T-helper 17 cell (primary cell): Measurements from ENCODE around the gene STT3B. TPM values are rescaled to one million over a fixed set of nuclear protein-coding genes. Genes with fewer than 3 reads are reported as not detected.

Source experiments
- ATAC-seq: fragments of 150-1000 bp; cut with Tn5 transposase; 2 replicates; pipeline ENCODE4 v1.10.0; 2021; ENCODE audit warnings: mild to moderate bottlenecking, moderate library complexity
- DNase-seq, 3 donors: peaks; one replicate each; pipeline versions ENCODE4 v3.0.0 to v3.0.0-alpha.2; 2020 to 2021
- H3K9me3 ChIP-seq: one replicate; pipeline ENCODE4 v1.7.0; 2013; ENCODE audit warnings: low read length, mild to moderate bottlenecking; ENCODE audit not compliant: control insufficient read depth, poor library complexity, severe bottlenecking
- H3K27ac Mint-ChIP-seq: one replicate; pipeline ENCODE4 v1.8.0; 2022; ENCODE audit warnings: mild to moderate bottlenecking, moderate library complexity, mixed read lengths
- H3K27me3 Mint-ChIP-seq: one replicate; pipeline ENCODE4 v1.8.0; 2022; ENCODE audit warnings: mixed read lengths
- H3K36me3 Mint-ChIP-seq: one replicate; pipeline ENCODE4 v1.8.0; 2022; ENCODE audit warnings: low read depth, mixed read lengths
- H3K4me1 Mint-ChIP-seq: one replicate; pipeline ENCODE4 v1.8.0; 2022; ENCODE audit warnings: mild to moderate bottlenecking, mixed read lengths
- H3K4me3 Mint-ChIP-seq: one replicate; pipeline ENCODE4 v1.8.0; 2022; ENCODE audit warnings: mild to moderate bottlenecking, moderate library complexity, mixed read lengths
- total RNA-seq, 4 donors: library from RNA in 2 of 4; stranded (reverse) in 2 of 4; gene quantifications; one replicate each; pipeline ENCODE4 v1.2.3 and lab custom pipeline; 2022 to 2026

STT3B gene
- total RNA-seq, 2 donors from 2014 or later, result 125 to 151 TPM

DNA sequence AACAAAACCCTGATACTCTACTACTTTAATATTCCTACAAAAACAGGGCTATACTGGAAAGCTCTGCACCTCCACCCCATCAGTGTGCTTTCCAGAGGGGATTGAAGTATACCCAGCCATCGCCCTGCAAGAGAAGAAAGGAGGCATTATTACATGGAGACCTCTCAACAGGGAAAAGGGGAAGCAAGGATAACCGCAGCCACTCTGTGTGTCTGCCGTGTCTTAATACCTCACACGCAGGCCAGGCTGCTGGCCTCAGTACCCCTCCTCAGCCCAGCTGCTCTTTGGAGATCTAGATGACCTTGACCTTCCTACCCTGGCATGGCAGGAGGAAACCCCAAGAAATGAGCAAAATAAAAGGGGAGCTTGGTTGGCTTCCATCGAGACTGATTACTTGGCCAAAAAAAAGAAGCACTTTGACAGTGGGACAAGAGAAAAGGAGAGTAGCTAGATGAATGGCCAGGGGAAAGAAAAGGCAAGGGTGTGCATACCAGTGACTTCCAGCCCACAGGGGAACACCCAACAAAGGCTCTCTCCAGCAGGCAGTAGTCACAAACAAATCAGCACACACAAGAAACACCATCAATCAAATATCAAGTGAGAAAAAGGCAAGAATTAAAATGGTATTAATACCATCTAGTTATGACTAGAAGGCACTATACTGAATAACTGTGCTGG lies 129.4 kb downstream of the STT3B start:
- H3K4me3 Mint-ChIP-seq, result no peak overlapping the region
- DNase-seq (no peak), ATAC-seq (no peak)
- H3K4me1 Mint-ChIP-seq, result no peaks in the 10 kb centered on the region
- H3K9me3 ChIP-seq, result peaks cover 18% of the 10 kb centered on the region
- no peaks in the 10 kb centered on the region for H3K36me3 Mint-ChIP-seq
- H3K27ac Mint-ChIP-seq, result no peak overlapping the region
- peaks cover 6% of the 10 kb centered on the region for H3K27me3 Mint-ChIP-seq

DNA sequence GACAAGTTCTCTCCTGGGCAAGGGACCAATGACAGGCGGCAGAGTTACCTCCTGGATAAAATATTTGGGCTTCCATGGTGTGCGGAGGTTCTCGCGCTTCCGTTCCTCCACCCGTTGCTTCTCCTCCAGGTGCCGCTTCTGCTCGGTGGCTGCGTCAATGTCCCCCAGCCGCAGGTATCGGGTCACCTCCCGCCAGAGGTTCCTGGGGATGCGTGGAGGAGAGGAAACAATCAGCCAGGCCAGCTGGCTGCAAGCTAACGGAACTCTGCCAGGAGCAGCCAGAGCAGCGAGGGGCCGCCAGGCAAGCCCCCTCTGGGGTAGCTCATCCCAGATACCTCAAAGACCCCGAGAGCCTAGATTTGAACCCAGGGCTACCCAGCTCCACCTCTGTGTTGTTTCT lies 131.3 kb downstream of the STT3B start:
- peaks cover 10% of the 10 kb centered on the region for H3K9me3 ChIP-seq
- H3K4me1 Mint-ChIP-seq, result no peaks in the 10 kb centered on the region
- DNase-seq, result no peak
- H3K36me3 Mint-ChIP-seq, result no peaks in the 10 kb centered on the region
- no peak for ATAC-seq
- H3K4me3 Mint-ChIP-seq, result no peak overlapping the region
- no peak overlapping the region for H3K27ac Mint-ChIP-seq
- peaks cover 6% of the 10 kb centered on the region for H3K27me3 Mint-ChIP-seq

- H3K9me3 ChIP-seq, result no peaks in the 10 kb centered on the region
- Mint-ChIP-seq H3K27ac (no peak overlapping the region), H3K4me3 (no peak overlapping the region), H3K4me1 (no peaks in the 10 kb centered on the region), H3K27me3 (peaks cover 14% of the 10 kb centered on the region), H3K36me3 (peaks cover 2% of the 10 kb centered on the region)
- DNase-seq (no peak), ATAC-seq (no peak)
These were observed 134.9 kb downstream of the STT3B start for GRCh38 chr3:31667582-31667981.

DNA sequence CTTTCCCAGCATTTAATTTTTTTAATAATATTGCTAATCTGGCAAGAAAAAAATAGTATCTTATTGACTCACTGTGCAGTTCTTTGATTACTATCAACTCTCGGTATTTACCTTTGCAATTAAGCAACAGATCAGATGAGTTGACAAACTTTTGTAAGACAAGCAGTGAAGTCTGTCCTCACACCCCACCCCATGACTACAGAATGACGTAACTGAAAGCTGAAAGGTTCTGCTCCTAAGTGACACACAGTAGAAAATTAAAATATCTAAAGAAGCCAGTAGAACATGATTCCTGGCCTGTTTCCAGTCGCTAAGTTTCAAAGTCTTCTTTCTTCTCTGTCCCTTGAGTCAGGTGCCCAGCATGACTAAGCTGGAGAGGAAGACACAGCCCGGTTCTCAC lies 135.5 kb downstream of the STT3B start:
- H3K4me3 Mint-ChIP-seq, result no peak overlapping the region
- no peaks in the 10 kb centered on the region for H3K9me3 ChIP-seq
- no peak for ATAC-seq
- no peaks in the 10 kb centered on the region for H3K4me1 Mint-ChIP-seq
- no peak for DNase-seq
- peaks cover 2% of the 10 kb centered on the region for H3K36me3 Mint-ChIP-seq
- peaks cover 14% of the 10 kb centered on the region for H3K27me3 Mint-ChIP-seq
- H3K27ac Mint-ChIP-seq, result no peak overlapping the region

GRCh38 chr3:31670136-31670535 lies 137.4 kb downstream of the STT3B start:
- DNase-seq (no peak), ATAC-seq (no peak)
- no peaks in the 10 kb centered on the region for H3K9me3 ChIP-seq
- Mint-ChIP-seq H3K4me3 (no peak overlapping the region), H3K27me3 (peaks cover 14% of the 10 kb centered on the region), H3K4me1 (no peaks in the 10 kb centered on the region), H3K36me3 (peaks cover 2% of the 10 kb centered on the region), H3K27ac (no peak overlapping the region)

DNA sequence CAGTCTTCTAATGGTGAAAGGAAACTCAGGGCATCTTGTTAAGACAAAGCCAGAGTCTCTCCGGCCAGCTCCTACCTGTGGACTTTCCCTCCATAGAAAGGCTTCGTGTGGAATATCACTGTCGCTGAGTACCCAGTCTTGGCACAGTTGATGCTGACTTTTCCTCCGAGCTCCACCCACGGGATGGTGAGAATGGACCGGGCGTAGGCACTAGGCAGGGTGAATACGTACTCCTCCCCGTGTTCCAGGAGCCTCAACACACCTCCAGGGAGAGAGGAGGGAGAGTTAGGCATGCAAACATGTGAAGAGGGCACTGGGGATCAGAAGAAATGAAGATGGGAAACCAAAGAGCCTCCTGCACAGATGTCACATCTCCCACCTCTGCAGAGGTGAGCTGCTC lies 138.0 kb downstream of the STT3B start:
- ATAC-seq (no peak), DNase-seq (no peak)
- Mint-ChIP-seq H3K4me1 (no peaks in the 10 kb centered on the region), H3K36me3 (peaks cover 2% of the 10 kb centered on the region), H3K4me3 (no peak overlapping the region), H3K27ac (no peak overlapping the region), H3K27me3 (peaks cover 12% of the 10 kb centered on the region)
- H3K9me3 ChIP-seq, result no peaks in the 10 kb centered on the region

DNA sequence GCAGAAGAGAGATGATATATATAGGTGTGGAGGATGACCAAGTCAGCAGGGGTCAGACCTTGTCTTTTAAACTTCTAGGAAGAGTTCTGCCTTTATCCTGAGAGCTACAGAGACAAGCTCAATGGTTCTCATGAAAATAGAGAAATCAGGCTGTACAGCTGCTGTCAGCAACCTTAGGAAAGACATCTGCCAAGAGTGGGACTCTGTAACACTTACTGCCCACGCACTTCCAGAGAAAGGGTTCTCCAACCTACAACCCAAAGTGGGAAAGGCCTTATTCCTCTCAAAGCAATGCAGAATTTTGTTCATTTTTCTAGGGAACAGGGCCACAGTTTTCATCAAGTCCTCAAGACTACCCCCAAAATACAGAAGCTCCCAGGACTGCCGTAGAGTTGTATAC lies 138.7 kb downstream of the STT3B start:
- H3K36me3 Mint-ChIP-seq, result peaks cover 2% of the 10 kb centered on the region
- ATAC-seq, result no peak
- H3K4me3 Mint-ChIP-seq, result no peak overlapping the region
- H3K9me3 ChIP-seq, result no peaks in the 10 kb centered on the region
- H3K27me3 Mint-ChIP-seq, result peaks cover 8% of the 10 kb centered on the region
- H3K4me1 Mint-ChIP-seq, result no peaks in the 10 kb centered on the region
- H3K27ac Mint-ChIP-seq, result no peak overlapping the region
- no peak for DNase-seq

GRCh38 chr3:31671976-31672375 lies 139.3 kb downstream of the STT3B start:
- peaks cover 2% of the 10 kb centered on the region for H3K36me3 Mint-ChIP-seq
- ATAC-seq, result no peak
- no peak overlapping the region for H3K4me3 Mint-ChIP-seq
- H3K9me3 ChIP-seq, result no peaks in the 10 kb centered on the region
- no peak for DNase-seq
- no peak overlapping the region for H3K27ac Mint-ChIP-seq
- H3K4me1 Mint-ChIP-seq, result no peaks in the 10 kb centered on the region
- H3K27me3 Mint-ChIP-seq, result peaks cover 8% of the 10 kb centered on the region

- Mint-ChIP-seq H3K27ac (no peak overlapping the region), H3K4me3 (no peak overlapping the region), H3K4me1 (peaks cover 2% of the 10 kb centered on the region), H3K36me3 (peaks cover 2% of the 10 kb centered on the region), H3K27me3 (peaks cover 8% of the 10 kb centered on the region)
- H3K9me3 ChIP-seq, result no peaks in the 10 kb centered on the region
- DNase-seq (no peak), ATAC-seq (no peak)
These were observed 141.2 kb downstream of the STT3B start for GRCh38 chr3:31673950-31674349.

DNA sequence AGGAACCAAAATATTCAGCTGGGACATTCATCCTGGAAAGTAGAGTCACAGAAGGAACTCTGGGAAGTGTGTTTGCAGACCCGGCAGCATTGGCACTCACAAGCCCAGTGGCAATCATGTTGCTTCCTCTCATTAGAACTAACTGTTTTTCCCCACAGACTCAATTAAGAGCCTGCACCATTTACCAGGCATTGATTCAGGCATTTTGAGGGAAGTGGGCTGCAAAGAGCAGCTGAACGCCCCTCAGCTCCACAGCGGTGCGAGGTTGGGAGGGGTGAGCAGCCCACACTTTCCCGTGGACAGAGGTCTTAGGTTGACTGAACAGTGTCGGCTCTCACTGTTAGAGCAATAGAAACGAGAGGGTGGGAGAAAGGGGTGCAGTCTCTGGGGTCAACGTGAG lies 143.8 kb downstream of the STT3B start:
- Mint-ChIP-seq H3K4me1 (peaks cover 2% of the 10 kb centered on the region), H3K27me3 (no peaks in the 10 kb centered on the region), H3K27ac (no peak overlapping the region), H3K36me3 (no peaks in the 10 kb centered on the region), H3K4me3 (no peak overlapping the region)
- H3K9me3 ChIP-seq, result no peaks in the 10 kb centered on the region
- no peak for ATAC-seq
- DNase-seq, result no peak

DNA sequence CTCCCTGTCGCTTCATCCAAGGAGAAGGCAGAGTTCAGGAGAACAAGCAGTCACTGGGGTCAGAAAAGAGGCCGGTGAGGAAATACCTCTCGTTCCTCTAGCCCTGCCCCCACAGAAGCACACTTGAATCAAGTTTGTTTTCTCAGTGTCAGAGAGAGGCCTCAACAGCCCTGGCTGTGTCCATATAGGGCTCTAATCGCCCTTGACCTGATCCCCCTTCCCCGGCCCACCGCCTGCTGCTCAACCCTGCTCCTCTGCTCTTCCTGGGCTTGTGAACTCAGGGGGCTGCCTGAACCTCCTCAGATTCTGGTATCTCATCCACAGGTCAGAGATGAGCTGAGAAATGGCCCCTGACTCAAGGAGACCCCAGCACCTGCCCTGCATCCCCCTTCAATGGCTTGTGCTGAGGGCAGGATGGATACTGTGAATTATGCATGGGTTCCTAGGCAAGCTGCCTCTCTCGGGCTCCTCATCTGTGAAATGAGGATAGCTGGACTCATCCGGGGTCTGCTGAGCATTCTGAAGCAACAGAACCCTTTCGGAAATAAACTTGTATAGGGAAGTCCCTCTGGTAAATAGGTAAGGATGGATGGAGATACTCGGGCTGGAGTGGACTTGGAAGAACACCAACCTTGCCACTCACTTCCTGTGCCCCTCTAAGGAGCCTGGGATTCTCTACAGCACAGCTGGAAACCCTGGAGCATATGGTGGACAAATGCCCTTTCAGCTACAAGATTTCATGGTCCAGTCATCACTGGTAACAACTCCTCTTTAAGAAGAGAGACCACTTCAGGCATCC lies 147.5 kb downstream of the STT3B start:
- Mint-ChIP-seq H3K27ac (no peak overlapping the region), H3K4me3 (no peak overlapping the region), H3K27me3 (peaks cover 4% of the 10 kb centered on the region), H3K36me3 (no peaks in the 10 kb centered on the region), H3K4me1 (peaks cover 2% of the 10 kb centered on the region)
- no peak for DNase-seq
- H3K9me3 ChIP-seq, result peaks cover 3% of the 10 kb centered on the region
- no peak for ATAC-seq
